Measurements from ENCODE around the gene FCN3. TPM values are rescaled to one million over a fixed set of nuclear protein-coding genes. Genes with fewer than 3 reads are reported as not detected.

Gene FCN3
- total RNA-seq, 1 donor from 2014 or later: not detected

Other genes starting within 250 kb of the FCN3 start
- gene SLC9A1, start 219.7 kb downstream of the FCN3 start, total RNA-seq: 64.3 and 112 TPM in 2 replicates
- gene WDTC1, start 140.2 kb downstream of the FCN3 start, total RNA-seq: 36.2 and 43.3 TPM in 2 replicates
- gene TMEM222, start 52.7 kb downstream of the FCN3 start, total RNA-seq: 29.8 and 40.7 TPM in 2 replicates
- gene SYTL1, start 32.8 kb downstream of the FCN3 start, total RNA-seq: 1.8 and 5.4 TPM in 2 replicates
- 13.6 and 17.9 TPM in 2 replicates for gene MAP3K6, start 7.9 kb downstream of the FCN3 start, total RNA-seq
- not detected in 2 replicates for gene CD164L2, start 8.5 kb upstream of the FCN3 start, total RNA-seq
- gene GPR3, start 17.8 kb upstream of the FCN3 start, total RNA-seq: 0.44 and 1.5 TPM in 2 replicates
- gene WASF2, start 115.3 kb upstream of the FCN3 start, total RNA-seq: 81.5 and 111 TPM in 2 replicates
- 26.3 and 44.1 TPM in 2 replicates for gene AHDC1, start 229.3 kb upstream of the FCN3 start, total RNA-seq

All from glomerular endothelial cell (primary cell).